GM12878 (cell line): Measurements from ENCODE around the gene IL1RAPL1. TPM values are rescaled to one million over a fixed set of nuclear protein-coding genes. Genes with fewer than 3 reads are reported as not detected.

ENCODE experiments used
- ATAC-seq: fragments of 200-7000 bp; cut with Tn5 transposase; 3 replicates; pipeline ENCODE4 v1.9.1; 2020; ENCODE audit warnings: mild to moderate bottlenecking, moderate library complexity
- BruUV-seq: library from RNA; stranded (reverse); fragments of 400-500 nt; replicated peaks from 2 replicates; lab custom pipeline; 2021; lab: Mats Ljungman, UMichigan
- CTCF ChIA-PET: fragments of 300-600 bp; sonication (Branson Sonifier 250); formaldehyde crosslinking; extraction: SDS; loops from one replicate; lab custom pipeline; 2021; ENCODE audit warnings: inconsistent platforms; lab: Yijun Ruan, JAX
- POLR2A ChIA-PET: fragments of 350-600 bp; formaldehyde crosslinking; extraction: SDS; loops from one replicate; lab custom pipeline; 2021; ENCODE audit warnings: inconsistent platforms; lab: Charles Lee
- RAD21 ChIA-PET: fragments of 300-600 bp; sonication (Branson Sonifier 250); formaldehyde crosslinking; loops from one replicate; lab custom pipeline; 2023; ENCODE audit warnings: antibody characterized with exemption; ENCODE audit not compliant: unreplicated experiment; lab: Charles Lee
- SMC1A ChIA-PET: fragments of 300-600 bp; sonication (Branson Sonifier 250); formaldehyde crosslinking; loops from one replicate; lab custom pipeline; 2023; ENCODE audit not compliant: unreplicated experiment, uncharacterized antibody; lab: Charles Lee
- DNase-seq: peaks from one replicate; pipeline ENCODE4 v3.0.0-alpha.2; 2011; ENCODE audit warnings: low read depth, low spot score
- FAIRE-seq: peaks from 3 replicates; lab custom pipeline; 2011; peaks lifted over from hg19 to GRCh38; lab: Jason Lieb, UNC
- H2AFZ ChIP-seq: 2 replicates; pipeline ENCODE4 v1.6.0; 2011; ENCODE audit warnings: low read depth, low read length, control low read depth; ENCODE audit not compliant: control insufficient read depth
- H3K27ac ChIP-seq: 2 replicates; pipeline ENCODE4 v1.5.1; 2011; ENCODE audit warnings: control low read depth; ENCODE audit not compliant: control insufficient read depth, insufficient read depth
- H3K27me3 ChIP-seq, 2 experiments: replicated peaks in 1 of 2; 2 replicates each; pipeline versions ENCODE4 v1.6.0 to v1.6.1; 2011; ENCODE audit warnings: low read length in 1 of 2; ENCODE audit not compliant: control insufficient read depth in 2 of 2, insufficient read depth in 2 of 2
- H3K36me3 ChIP-seq, 2 experiments: 2 replicates each; pipeline ENCODE4 v1.5.1; 2011; ENCODE audit warnings: low read length in 1 of 2; ENCODE audit not compliant: control insufficient read depth in 2 of 2, insufficient read depth in 2 of 2
- H3K4me1 ChIP-seq: 2 replicates; pipeline ENCODE4 v1.6.1; 2011; ENCODE audit warnings: mild to moderate bottlenecking, low read length, moderate library complexity, mixed read lengths; ENCODE audit not compliant: control insufficient read depth, insufficient read depth
- H3K4me2 ChIP-seq: 2 replicates; pipeline ENCODE4 v1.6.0; 2011; ENCODE audit warnings: control low read depth; ENCODE audit not compliant: control insufficient read depth, insufficient read depth
- H3K4me3 ChIP-seq: fragments of 200-600 bp; sonication (generic); 2 replicates; pipeline ENCODE4 v1.5.1; 2016
- H3K79me2 ChIP-seq: 2 replicates; pipeline ENCODE4 v1.6.0; 2011; ENCODE audit warnings: low read length; ENCODE audit not compliant: control insufficient read depth, insufficient read depth
- H3K9ac ChIP-seq: 2 replicates; pipeline ENCODE4 v1.8.0; 2011; ENCODE audit warnings: low read length, control low read depth, mixed read lengths; ENCODE audit not compliant: control insufficient read depth, insufficient read depth
- H3K9me3 ChIP-seq: replicated peaks from 3 replicates; pipeline ENCODE4 v1.5.1; 2011; ENCODE audit warnings: mild to moderate bottlenecking, low read length; ENCODE audit not compliant: control insufficient read depth, insufficient read depth
- H4K20me1 ChIP-seq: 2 replicates; pipeline ENCODE4 v1.6.0; 2011; ENCODE audit not compliant: control insufficient read depth, insufficient read depth
- DPF2 ChIP-seq: fragments of 450-650 bp; IDR thresholded peaks from 2 replicates; pipeline ENCODE4 v1.6.1; 2017; ENCODE audit warnings: mild to moderate bottlenecking
- EED ChIP-seq: sonication (generic); IDR thresholded peaks from 2 replicates; pipeline ENCODE4 v1.6.1; 2016; ENCODE audit warnings: antibody characterized with exemption, low read depth
- GATAD2B ChIP-seq: fragments of 450-650 bp; conservative IDR thresholded peaks from 2 replicates; pipeline ENCODE4 v1.6.1; 2017; ENCODE audit warnings: low read depth, mild to moderate bottlenecking, moderate library complexity
- HCFC1 ChIP-seq: fragments of 150-350 bp; IDR thresholded peaks from 2 replicates; pipeline ENCODE4 v1.6.1; 2014; ENCODE audit warnings: low read length
- HDAC2 ChIP-seq: fragments of 200-600 bp; sonication (generic); IDR thresholded peaks from 2 replicates; pipeline ENCODE4 v1.6.1; 2017
- MEF2A ChIP-seq: IDR thresholded peaks from 2 replicates; pipeline ENCODE4 v1.6.1; 2011; ENCODE audit warnings: low read depth, mild to moderate bottlenecking, low read length, moderate library complexity; ENCODE audit not compliant: insufficient read depth
- RAD51 ChIP-seq: fragments of 450-650 bp; IDR thresholded peaks from 2 replicates; pipeline ENCODE4 v1.6.1; 2016; ENCODE audit warnings: moderate library complexity, mild to moderate bottlenecking, inconsistent platforms
- RFX5 ChIP-seq: IDR thresholded peaks from 2 replicates; pipeline ENCODE4 v1.6.1; 2011; ENCODE audit warnings: low read depth, low read length, improper control_type of control experiment
- SMARCA5 ChIP-seq: fragments of 450-650 bp; IDR thresholded peaks from 2 replicates; pipeline ENCODE4 v1.6.1; 2017; ENCODE audit warnings: mild to moderate bottlenecking
- TAF1 ChIP-seq: IDR thresholded peaks from 2 replicates; pipeline ENCODE4 v1.6.1; 2011; ENCODE audit warnings: mild to moderate bottlenecking, low read depth, low read length, borderline replicate concordance
- WRNIP1 ChIP-seq: IDR thresholded peaks from 2 replicates; pipeline ENCODE4 v1.6.1; 2011; ENCODE audit warnings: low read depth, low read length, improper control_type of control experiment, borderline replicate concordance
- YBX1 ChIP-seq: fragments of 450-650 bp; IDR thresholded peaks from 2 replicates; pipeline ENCODE4 v1.6.1; 2016; ENCODE audit warnings: antibody characterized with exemption
- ZBED1 ChIP-seq: IDR thresholded peaks from 2 replicates; pipeline ENCODE4 v1.6.1; 2016; ENCODE audit warnings: borderline replicate concordance
- ZNF622 ChIP-seq: fragments of 450-650 bp; IDR thresholded peaks from 2 replicates; pipeline ENCODE4 v1.6.1; 2017; ENCODE audit warnings: mild to moderate bottlenecking, inconsistent platforms
- WGBS: methylation state at CpG from one replicate; pipeline ENCODE4 v1.1.6; 2016; ENCODE audit warnings: low lambda C conversion rate; ENCODE audit not compliant: insufficient replicate concordance, insufficient coverage; ENCODE audit errors: missing lambda C conversion rate; 5-methylcytosine and 5-hydroxymethylcytosine counted together
- in situ Hi-C: fragments of 300-500 bp; cut with MboI; formaldehyde crosslinking; loops from 9 replicates; pipeline ENCODE4 v1.14.3; 2018; ENCODE audit warnings: mixed read lengths
- intact Hi-C: fragments of 100-400 bp; cut with micrococcal nuclease; formaldehyde crosslinking; loops from one replicate; pipeline ENCODE4 v1.14.2; 2022; ENCODE audit not compliant: unreplicated experiment
- polyA plus RNA-seq, 11 experiments: library from polyadenylated mRNA; depleted of rRNA in 4 of 11; unstranded in 6 of 11; stranded (reverse) in 5 of 11; fragments of >200 nt; fragmentation: Nextera tagmentation in 4 of 11; fragmentation: Illumina TruSeq in 1 of 11; extraction: Ambion mirVana in 4 of 11; extraction: Trizol in 1 of 11; gene quantifications; 1 replicate in 1 of 11; 2 replicates in 10 of 11; pipeline versions ENCODE4 v1.2.1 to v1.2.3, GENCODE V29; 2011 to 2016; ENCODE audit warnings: inconsistent platforms in 2 of 11, missing spikeins in 2 of 11, low read depth in 1 of 11
- total RNA-seq, 4 experiments: library from RNA; depleted of rRNA in 3 of 4; stranded (reverse); fragments of >200 nt in 3 of 4; fragmentation: Illumina TruSeq in 1 of 4; extraction: Trizol in 1 of 4; gene quantifications; 2 replicates each; pipeline versions ENCODE4 v1.2.1 to v1.2.3, GENCODE V29; 2013 to 2021
- TF ChIP-seq, protein P1 (sequence below): fragments of 150-350 bp; IDR thresholded peaks from 2 replicates; pipeline ENCODE4 v1.6.1; 2014; ENCODE audit warnings: mild to moderate bottlenecking, low read depth, low read length

The IL1RAPL1 gene
- total and polyA plus RNA-seq, 10 of the 15 experiments (the other 5 are each of a cell fraction or from before 2014, with no cell fraction given), result not detected

DNA sequence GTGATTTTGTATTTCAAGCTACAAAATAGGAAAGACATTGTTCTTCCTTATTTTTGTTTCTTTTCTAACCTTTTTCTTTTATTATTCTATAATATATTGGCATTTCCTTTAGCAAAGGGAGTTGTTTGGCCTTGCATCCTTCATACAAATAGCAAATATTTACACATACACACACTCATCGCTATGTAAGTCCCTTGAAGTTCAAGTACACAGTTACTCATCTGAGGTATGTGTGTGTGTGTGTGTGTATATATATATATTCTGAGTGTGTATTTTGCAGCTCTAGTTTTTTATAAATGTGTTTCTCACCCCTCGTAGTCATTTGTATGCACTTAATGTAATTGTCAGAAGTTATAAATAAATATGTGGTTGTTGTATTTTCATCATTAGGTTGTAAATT lies 903.4 kb downstream of the IL1RAPL1 start:
- in situ Hi-C loops, result no loop called here
- Histone ChIP-seq H3K4me3 (no peak overlapping the region), H3K27me3 (no peaks in the 10 kb centered on the region), H3K4me2 (no peak overlapping the region), H3K9me3 (no peaks in the 10 kb centered on the region), H2AFZ (no peak overlapping the region), H3K4me1 (peaks cover 8% of the 10 kb centered on the region; the same call in 1 of the 2 replicates), H3K36me3 (no peaks in the 10 kb centered on the region), H4K20me1 (no peaks in the 10 kb centered on the region), H3K9ac (no peak overlapping the region), H3K79me2 (no peaks in the 10 kb centered on the region), H3K27ac (no peak overlapping the region)
- intact Hi-C loops, result no loop called here
- ChIA-PET POLR2A (no interaction called here), CTCF (interaction anchor here (0.6 to 0.8 kb wide), 2 partner anchors 12 to 34 kb away, joined by 3 read pairs; no protein-coding TSS in a partner anchor), SMC1A (interaction anchor here (0.7 to 1.5 kb wide), 2 partner anchors 12 to 14 kb away, joined by 3 to 5 read pairs; no protein-coding TSS in a partner anchor), RAD21 (no interaction called here)
- FAIRE-seq (no peak), ATAC-seq (no peak), DNase-seq (no peak)
- 73% methylated on average over 2 of the region's 2 CpGs for WGBS
- TF ChIP-seq ZBED1, result no peak
- TF ChIP-seq YBX1, result no peak
- no peak for TF ChIP-seq TAF1
- TF ChIP-seq GATAD2B, result no peak
- no peak for TF ChIP-seq RFX5
- TF ChIP-seq DPF2, result no peak
- no peak for TF ChIP-seq EED
- no peak for TF ChIP-seq RAD51
- TF ChIP-seq MEF2A, result no peak
- no peak for TF ChIP-seq WRNIP1
- no peak for TF ChIP-seq SMARCA5
- TF ChIP-seq ZNF622, result no peak
- TF ChIP-seq, protein P1, sequence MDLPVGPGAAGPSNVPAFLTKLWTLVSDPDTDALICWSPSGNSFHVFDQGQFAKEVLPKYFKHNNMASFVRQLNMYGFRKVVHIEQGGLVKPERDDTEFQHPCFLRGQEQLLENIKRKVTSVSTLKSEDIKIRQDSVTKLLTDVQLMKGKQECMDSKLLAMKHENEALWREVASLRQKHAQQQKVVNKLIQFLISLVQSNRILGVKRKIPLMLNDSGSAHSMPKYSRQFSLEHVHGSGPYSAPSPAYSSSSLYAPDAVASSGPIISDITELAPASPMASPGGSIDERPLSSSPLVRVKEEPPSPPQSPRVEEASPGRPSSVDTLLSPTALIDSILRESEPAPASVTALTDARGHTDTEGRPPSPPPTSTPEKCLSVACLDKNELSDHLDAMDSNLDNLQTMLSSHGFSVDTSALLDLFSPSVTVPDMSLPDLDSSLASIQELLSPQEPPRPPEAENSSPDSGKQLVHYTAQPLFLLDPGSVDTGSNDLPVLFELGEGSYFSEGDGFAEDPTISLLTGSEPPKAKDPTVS, result no peak
- TF ChIP-seq HDAC2, result no peak
- no peak for TF ChIP-seq HCFC1
- no TSS peak for BruUV-seq
